GM21528 (cell line): ENCODE data around the gene SNRPD2.
"Not testable (repeated sequence)": the region's sequence is repeated elsewhere in the genome, so short reads cannot be mapped to it uniquely, and the experiment has no call there.

Source experiments
- ATAC-seq: cut with Tn5 transposase; IDR thresholded peaks from one replicate; pipeline ENCODE4 v1.9.1; 2021; ENCODE audit warnings: mild to moderate bottlenecking, moderate library complexity; ENCODE audit not compliant: unreplicated experiment, low FRiP score

Gene SNRPD2

DNA sequence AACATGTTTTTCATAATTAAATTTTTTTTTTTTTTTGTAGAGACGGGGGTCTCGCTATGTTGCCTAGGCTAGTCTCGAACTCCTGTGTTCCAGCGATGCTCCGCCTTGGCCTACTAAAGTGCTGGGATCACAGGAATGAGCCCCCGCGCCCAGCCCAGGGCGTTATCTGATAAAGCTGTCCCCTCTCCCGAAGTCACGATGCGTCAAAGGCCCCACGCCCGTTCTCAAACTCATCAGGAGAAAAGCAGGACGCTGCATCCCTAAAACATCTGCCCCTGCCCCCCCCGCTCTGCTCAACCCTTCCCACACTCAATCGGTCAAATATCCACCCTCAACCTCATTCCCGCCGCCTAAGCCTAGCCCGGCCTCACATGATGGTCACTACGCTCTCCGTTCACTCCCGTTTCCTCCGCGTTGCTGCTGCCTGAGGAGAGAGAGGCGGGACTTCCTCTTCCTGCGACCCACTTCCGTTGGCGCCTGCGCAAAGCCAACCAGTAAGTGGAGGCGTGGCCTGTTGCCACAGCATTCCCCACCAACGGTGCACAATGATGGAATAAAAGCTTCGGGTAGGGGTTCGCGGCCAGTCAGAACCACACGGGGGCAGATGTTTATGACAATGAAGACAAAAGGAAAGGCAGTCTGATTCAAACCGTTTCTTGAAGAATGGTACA is at the start of gene SNRPD2:
Gene SNRPD2 (minus strand): TSS at position 438 of the 671 bp plus-strand sequence. CDS start 65 bp downstream, at position 373.
- ATAC-seq, result peak; percentile 64

DNA sequence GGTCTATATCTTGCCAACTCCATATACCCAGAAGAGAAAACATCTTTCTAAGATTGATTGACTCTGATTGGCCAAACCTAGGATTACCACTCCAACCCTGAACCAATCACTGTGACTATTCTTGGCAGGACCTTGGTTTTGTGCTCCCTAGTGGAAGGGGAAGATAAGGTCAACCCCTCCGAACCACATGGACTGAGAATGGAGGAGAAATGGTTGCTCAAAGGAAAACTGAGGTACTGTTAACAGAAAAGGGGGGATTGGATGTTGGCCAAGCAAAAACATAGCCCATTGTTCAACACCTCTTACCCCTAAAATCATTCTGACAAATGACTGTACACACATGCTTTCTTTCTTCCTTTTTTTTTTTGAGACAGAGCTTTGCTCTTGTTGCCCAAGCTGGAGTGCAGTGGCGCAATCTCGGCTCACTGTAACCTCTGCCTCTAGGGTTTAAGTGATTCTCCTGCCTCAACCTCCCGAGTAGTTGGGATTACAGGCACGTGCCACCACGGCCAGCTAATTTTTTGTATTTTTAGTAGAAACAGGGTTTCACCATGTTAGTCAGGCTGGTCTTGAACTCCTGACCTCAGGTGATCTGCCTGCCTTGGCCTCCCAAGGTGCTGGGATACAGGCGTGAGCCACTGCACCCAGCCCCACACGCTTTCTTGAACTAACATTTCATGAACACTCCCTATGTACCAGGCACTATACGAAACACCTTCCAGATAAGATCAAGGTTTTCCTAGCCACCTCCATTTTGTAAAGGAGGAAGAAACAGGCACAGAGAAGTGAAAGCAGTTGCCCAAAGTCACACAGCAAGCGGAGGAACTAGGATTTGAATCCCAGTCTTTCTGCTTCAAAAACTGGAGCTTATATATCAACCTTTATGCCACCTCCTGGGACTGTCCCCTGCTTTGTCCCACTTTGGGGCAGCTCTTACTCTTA is 48.0 kb upstream of the SNRPD2 start:
- ATAC-seq, result no peak

DNA sequence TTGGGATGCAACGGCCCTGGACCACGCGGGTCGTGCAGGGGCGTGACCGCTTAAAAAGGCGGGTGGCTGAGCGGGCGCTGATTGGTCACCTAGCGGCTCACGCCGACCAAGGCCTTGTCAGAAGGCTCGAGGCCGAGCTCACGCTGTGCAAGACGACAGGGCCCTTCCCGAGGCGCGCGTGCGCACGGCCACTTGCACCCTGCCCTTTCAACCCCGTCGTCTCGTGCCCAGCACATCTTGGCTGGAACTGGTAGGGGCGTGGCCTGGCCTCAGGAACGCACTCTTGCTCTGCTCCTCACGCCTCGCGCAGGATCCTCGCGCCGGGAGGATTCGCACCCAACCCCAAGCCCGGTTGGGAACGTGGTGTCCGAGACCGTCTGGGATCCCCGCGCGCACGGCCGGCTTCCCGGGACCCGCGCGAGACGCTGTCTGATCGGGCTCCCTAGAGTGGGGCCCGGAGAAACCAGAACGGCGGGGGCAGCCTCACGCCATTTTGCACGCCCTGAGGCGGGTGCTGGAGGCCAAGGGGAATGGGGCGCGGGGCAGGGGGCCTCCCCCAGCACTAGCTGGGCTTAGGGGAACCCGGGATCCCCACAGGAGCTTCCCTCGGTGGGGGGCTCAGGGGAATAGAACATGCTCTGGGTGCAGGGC is 41.5 kb upstream of the SNRPD2 start, which contains the start of gene MEIOSIN:
Gene MEIOSIN (plus strand): TSS at position 280 of the 651 bp plus-strand sequence. CDS start 1,938 bp downstream, outside the sequence.
- ATAC-seq, result no peak

DNA sequence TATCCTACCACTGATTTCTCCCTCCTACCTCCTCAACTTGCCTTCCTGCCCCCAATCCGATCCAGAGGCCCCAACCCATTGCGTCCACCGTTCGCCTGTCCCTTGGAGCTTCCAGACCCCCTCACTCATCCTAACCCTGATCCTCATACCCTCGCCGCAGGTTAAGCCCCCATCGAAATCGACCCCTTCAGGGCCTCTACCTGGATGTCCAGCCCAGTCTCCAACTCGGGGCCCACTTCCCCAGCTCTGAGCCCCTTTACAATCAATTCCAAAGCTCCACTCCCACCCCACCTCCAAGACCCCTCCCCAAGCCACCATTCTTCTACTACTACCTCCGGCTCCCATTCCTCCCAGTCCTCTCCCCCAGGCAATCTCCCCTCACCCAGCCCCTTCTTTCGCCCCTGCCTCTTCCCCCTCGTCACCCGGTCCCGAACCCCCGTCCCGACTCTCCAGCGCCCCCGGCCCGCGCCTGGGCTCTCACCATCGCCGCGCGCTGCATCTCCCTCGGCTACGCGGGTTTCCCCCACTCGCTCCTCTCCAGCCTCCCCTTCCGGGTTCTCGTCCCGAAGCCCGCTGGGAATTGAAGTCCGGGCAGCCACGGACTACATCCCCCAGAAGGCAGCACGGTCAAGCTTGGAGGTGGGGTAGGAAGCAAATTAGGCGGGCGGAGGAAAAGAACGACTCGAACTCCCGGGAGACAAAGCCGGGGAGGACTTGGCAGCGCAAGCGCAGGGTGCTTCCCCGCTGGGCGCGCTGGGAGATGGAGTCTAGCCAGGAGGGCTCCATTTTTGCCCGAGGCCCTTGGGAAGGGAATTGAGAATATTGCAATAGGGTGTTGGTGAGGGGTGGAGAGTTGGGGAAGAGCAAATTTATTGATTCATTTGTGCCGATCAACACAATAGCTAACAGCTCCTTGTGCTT is 38.9 kb upstream of the SNRPD2 start, which contains the start of gene FBXO46:
Gene FBXO46 (minus strand): TSS at position 529 of the 921 bp plus-strand sequence. CDS start 17,401 bp downstream, outside the sequence.
- ATAC-seq, result peak; percentile 84

DNA sequence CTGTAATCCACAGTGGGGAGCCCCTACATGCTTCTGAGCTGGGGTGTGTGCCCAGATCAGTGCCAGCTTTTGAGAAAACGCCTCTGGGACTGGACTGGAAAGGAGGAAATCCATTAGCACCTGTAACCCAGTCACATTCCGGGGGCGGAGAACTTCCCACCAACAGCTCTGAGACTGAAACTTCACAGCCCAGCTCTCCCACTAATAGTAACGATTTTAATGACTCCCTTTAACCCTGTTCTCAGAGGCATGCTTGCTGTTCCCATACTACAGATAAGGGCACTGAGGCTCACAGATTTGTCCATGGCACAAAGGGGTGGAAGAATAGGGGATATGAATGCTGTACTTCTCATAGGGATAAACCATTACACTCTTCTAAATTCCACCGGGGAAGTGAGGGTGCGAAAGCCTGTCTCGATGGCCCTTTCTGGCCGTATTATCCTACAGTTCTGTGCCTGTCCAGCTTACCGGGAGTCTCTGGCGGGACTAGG is 38.1 kb upstream of the SNRPD2 start:
- no peak for ATAC-seq

DNA sequence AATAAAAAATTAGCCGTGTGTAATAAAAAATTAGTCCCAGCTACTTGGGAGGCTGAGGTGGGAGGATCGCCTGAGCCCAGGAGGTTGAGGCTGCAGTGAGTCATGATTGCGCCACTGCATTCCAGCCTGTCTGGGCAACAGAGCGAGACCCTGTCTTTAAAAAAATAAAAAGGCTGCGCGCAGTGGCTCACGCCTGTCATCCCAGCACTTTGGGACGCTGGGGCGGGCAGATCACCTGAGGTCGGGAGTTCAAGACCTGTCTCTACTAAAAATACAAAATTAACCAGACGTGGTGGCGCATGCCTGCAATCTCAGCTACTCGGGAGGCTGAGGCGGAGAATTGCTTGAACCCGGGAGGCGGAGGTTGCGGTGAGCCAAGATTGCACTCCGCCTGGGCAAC is 36.9 kb upstream of the SNRPD2 start:
- not testable (repeated sequence) for ATAC-seq

DNA sequence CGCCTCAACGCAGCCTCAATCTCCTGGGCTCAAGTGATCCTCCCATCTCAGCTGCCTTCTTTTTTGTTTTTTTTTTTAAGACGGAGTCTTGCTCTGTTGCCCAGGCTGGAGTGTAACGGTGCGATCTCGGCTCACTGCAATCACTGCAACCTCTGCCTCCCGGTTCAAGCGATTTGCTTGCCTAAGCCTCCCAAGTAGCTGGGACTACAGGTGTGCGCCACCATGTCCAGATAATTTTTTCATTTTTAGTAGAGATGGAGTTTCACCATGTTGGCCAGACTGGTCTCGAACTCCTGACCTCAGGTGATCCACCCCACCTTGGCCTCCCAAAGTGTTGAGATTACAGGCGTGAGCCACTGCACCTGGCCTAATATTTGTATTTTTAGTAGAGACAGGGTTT is 28.3 kb upstream of the SNRPD2 start:
- ATAC-seq, result not testable (repeated sequence)

DNA sequence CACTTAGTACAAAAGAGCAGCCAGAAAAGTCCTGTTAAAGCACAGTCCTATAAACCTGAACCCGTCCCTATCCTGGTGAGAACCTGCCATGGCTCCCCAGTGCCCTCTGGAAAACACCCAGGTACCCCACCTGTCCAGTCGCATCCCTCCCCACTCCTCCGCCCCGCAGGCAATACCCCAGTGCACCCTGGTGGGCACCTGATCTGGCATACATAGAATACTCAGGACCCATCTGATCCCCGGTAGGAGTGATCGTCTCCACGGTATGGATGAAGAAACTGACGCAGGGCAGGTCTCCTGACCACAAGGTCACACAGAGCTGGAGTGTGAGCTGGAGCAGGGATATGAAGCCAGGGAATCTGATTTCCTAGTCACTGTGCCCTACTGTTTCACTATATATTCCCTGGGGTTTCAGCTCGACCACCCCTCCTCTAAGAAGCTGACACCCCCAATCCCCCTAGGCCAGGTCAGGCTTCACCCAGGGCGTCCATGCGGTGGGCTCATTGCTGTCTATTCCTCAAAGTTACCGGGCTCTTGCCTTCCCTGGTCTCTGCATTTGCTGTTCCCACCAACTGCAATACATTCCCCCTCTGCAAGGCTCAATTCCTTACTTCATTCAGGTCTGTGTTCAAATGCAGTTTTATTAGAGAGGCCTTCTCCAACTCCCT is 26.4 kb upstream of the SNRPD2 start:
- peak; percentile 4 for ATAC-seq

DNA sequence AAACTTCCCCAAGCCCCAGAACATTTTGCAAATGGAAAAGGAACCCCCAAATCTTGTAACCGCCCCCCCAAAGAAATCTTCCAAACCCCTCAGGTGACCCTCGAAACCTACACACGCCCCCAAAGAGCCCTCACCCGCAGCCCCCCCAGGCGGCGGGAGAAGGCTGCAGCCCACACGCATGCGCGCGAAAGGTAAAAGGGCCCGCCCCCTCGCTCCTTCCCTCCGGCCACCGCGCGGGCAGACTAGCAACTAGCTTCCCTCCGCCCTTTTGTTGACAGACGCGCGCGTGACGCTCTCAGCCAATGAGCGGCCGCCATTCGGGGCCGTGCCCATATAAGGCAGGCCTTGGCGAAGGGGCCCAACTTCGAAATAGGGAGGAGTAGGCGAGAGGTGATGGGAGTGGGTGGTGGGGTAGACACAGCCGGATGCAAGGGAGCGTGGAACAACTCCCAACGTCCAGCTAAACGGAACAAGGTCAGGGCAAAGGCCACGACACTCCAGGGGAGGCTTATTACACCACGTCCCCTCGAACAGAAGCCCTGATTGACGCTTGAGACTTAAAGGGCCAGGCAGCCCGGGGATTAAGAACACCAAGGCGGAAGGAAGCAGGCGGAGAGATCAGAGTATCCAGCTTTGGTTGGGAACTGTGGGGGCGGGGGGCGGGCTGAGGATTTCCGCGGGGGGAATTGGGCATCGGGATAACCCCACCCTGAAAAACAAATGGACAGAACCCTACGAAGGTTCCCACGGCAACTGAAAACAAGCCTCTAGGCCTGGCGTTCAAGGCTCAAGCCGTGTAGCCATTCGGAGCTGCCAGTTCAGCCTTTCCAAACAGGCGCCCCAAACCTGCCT is 25.6 kb upstream of the SNRPD2 start:
- ATAC-seq, result peak; percentile 88

DNA sequence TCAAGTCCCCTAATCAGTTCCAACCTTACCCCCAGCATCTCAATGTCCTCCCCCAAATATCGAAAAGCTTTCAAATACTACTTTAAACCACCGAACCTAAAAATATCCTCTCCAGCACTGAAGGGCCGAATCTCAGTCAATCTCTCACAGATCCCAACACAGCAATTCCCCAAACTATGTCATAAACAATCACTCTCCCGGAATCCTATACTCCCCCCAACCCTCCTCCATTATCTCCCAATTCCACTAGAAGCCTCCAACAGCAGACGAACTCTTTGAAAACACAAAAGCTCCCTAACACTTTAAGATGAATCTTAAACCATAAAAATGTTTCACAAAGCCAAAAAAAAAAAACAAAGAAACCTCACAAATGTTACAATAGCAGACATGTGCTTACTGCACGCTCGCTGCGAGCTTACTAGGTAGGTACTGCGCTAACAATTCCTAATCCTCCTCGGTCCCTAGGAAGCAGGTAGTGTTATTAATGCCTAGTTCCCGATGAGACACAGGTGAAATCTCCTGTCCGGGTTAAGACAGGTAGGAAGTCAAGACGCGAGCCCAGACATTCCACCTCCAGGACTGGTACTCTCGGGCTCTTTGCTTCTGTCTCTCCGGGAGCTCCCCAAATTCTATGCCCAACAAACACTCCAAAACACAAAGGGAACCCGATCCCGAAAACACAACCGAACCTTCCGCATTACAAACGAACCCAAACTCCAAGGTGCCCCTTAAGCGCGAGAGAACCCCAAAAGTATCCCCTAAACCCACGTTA is 24.8 kb upstream of the SNRPD2 start:
- no peak for ATAC-seq

DNA sequence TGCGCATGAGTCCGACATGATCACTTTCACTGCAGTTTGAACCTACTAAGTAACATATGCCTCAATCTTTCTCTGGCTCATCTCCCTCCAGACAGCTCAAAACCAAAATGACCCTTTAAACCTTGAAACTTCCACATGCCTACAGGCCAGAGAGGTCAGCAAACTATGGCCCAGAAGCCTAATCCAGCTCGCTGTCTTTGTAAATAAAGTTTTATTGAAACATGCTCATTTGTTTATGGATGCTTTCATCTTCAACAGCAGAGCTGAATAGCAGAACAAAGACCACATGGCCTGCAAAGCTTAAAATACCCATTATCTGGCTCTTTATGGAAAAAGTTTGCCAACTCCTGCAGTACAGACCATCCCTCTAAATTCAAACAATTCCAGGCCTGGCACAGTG is 23.4 kb upstream of the SNRPD2 start:
- ATAC-seq, result no peak

DNA sequence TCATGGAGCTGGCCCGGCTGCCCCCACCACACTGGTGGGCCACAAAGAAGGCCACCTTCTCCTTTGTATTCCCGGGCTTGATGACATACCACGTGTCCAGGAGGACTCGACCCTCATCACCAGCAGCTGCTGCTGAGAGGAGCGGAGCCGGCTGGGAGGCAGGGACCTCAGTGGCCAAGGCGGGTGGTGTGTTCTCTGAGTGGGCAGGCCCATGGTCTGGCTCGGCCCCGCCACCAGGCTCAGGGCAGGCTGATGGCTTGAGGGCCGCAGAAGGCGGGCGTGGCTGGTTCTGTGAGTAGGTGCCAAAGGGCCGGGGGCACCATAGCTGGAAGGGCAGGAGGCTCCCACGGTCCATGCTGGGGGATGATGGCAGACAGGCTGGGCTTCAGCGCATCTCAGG is 21.4 kb upstream of the SNRPD2 start:
- no peak for ATAC-seq

DNA sequence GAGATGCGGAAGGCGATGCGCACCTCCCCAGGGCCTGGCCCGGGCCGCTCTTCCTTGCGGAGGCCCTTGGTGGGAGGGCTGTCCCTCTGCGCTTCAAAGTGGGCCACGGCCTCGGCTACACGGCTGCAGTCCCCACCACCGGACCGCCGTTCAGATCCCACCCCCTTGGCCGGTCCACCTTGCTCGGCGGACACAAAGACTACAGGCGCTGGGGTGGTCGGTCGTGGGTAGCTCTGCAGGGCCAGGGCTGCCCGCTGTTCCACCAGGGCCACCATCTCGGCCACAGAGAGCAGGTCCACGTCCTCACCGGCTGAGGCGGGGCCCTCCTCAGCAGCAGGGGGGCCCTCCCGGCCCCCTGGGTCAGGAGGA is 20.9 kb upstream of the SNRPD2 start:
- no peak for ATAC-seq

DNA sequence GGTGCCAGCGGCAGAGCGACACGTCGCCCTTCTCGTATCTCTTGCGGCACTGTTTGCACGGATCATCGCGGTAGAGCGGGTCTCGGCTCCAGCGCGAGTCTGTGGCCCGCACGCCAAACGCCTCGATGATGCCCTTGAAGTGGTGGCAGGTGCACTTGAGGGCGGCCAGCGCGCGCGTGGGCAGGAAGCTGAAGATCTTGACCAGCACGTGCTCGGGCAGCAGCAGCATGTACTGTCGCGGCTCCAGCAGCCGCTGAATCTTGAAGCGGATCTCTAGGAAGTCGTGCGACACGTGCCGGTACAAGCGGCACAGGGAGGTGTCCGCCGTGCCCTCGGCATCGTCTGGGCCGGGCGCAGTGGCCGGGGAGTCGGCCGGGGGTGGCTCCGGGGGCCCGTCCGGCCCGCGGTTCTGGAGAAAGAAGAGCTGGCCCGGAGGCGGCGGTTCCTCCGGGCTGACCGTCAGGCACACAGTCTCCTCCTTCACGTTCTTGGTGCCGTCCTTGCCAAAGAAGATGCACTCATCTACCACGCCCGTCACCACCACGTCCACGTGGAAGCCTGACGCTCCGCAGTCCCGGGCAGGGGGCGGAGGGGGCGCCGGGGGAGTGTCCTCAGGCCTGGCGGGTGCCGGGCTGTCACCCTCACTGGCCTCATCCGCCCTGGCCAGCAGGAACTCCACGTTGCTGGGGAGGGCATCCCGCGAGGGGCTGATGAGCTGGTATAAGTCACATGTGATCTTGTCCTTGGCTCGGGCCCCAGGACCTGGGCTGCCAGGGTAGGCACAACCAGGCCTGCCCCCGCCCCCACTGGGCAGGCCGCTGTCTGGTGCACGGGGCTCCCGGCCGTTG is 20.3 kb upstream of the SNRPD2 start:
- ATAC-seq, result no peak

DNA sequence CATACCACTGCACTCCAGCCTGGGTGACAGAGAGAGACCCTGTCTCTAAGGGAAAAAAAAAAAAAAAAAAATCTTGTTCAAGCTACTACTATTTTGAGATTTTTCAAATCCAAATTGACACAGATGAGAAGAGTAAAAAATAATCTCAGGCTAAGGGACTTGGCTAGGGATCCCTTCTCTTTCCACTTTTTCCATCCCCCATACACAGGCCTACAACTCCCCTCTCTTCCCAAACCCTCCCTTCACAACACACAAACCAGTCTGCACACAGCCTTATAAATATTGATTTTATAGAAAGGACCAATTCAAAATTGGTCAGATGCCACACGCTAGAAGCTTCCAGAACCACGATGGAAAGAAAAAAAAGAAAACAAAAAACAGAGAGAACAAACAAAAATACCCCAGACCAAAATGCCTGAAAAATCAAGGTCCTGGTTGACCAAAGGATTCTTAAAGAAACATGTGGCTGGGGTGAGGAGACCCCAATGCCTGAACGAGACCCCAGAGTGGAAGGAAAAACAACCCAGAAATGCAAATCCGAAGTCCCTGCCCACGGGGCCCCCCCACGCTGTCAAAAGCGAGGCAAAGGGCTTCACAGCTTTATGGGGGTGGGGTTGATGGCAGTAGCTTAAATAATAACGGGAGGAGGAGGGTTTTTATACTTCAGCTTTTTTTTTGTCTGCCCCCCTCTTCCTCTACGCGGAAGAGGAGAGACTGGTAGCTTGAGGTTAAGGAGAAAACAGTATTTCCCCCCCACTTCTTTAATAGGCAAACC is 18.8 kb upstream of the SNRPD2 start:
- ATAC-seq, result no peak
